ENCODE data around the gene OR8H3. TPM values are rescaled to one million over a fixed set of nuclear protein-coding genes. Genes with fewer than 3 reads are reported as not detected.

The OR8H3 gene
- polyA plus RNA-seq, 3 donors: not detected

DNA sequence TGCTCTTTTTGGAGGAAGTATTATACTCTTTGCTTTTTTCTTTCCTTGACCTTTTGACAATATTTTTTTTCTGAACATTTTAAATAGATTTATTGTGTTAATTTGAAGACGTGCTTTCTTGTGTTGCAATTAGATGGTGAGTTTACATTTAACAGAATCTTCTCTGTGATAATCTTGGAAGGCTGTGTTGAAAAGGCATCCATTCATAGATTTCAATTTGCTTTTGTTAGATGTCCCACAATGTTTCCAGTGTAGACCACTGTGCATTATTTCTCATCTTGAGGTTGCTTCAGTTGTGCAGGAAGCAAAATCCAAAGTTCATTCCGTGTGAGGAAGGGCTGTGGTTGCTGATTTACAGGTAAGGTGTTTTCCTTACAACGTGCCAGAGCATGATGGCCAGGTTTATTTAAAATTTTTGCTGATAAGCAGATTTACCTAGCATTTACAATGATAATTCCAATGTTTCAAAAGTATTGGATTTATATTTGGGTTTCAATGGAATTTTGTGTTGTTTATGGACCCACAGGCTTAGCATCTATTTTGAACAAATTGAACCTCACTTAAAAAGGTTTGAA lies 50.2 kb downstream of the OR8H3 start:
- H3K27me3 ChIP-seq (ENCODE audit: control insufficient read depth in 2 of 2, insufficient read depth in 2 of 2, low read length in 2 of 2): no peaks in the 10 kb centered on the region
- TF ChIP-seq, protein P1, sequence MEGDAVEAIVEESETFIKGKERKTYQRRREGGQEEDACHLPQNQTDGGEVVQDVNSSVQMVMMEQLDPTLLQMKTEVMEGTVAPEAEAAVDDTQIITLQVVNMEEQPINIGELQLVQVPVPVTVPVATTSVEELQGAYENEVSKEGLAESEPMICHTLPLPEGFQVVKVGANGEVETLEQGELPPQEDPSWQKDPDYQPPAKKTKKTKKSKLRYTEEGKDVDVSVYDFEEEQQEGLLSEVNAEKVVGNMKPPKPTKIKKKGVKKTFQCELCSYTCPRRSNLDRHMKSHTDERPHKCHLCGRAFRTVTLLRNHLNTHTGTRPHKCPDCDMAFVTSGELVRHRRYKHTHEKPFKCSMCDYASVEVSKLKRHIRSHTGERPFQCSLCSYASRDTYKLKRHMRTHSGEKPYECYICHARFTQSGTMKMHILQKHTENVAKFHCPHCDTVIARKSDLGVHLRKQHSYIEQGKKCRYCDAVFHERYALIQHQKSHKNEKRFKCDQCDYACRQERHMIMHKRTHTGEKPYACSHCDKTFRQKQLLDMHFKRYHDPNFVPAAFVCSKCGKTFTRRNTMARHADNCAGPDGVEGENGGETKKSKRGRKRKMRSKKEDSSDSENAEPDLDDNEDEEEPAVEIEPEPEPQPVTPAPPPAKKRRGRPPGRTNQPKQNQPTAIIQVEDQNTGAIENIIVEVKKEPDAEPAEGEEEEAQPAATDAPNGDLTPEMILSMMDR (IDR thresholded peaks at IDR 0.05): no peak
- peaks cover 0 to 8% (median 0%) of the 10 kb centered on the region in 7 donors for H3K9me3 Mint-ChIP-seq
- H3K27me3 Mint-ChIP-seq (ENCODE audit: low read depth in 3 of 3): no peaks in the 10 kb centered on the region
- H3K4me2 ChIP-seq (replicated peaks; ENCODE audit: extremely low read depth, low read length, poor library complexity, severe bottlenecking): no peak overlapping the region
- H3K79me2 ChIP-seq (ENCODE audit: insufficient read depth, low read length): no peaks in the 10 kb centered on the region
- intact Hi-C loops (cut with micrococcal nuclease): no loop called here
- H3K4me3 Mint-ChIP-seq: no peak overlapping the region
- whole genome bisulfite sequencing (ENCODE audit: insufficient coverage): no CpG with 5 or more reads among the region's 3 CpGs
- no peak overlapping the region for H3K27ac Mint-ChIP-seq
- H3K4me1 ChIP-seq (ENCODE audit: control insufficient read depth in 1 of 2, insufficient read depth in 2 of 2, low read length in 2 of 2): no peaks in the 10 kb centered on the region
- H2AFZ ChIP-seq (ENCODE audit: insufficient read depth, low read depth, low read length, poor library complexity, severe bottlenecking): no peak overlapping the region
- H3K27ac ChIP-seq (ENCODE audit: low read depth in 1 of 2, low read length in 2 of 2): no peak overlapping the region
- no peaks in the 10 kb centered on the region for H4K20me1 ChIP-seq (ENCODE audit: insufficient read depth, low read length)
- H3K4me3 ChIP-seq (replicated peaks in 1 of 3; ENCODE audit: low read depth in 2 of 3, low read length in 3 of 3): no peak overlapping the region
- no peaks in the 10 kb centered on the region for H3K4me1 Mint-ChIP-seq
- DNase-seq: no peak
- H3K9me3 ChIP-seq (replicated peaks in 1 of 2; ENCODE audit: control insufficient read depth in 1 of 2, insufficient read depth in 1 of 2, low read length in 2 of 2): peaks cover 7 to 16% of the 10 kb centered on the region in 2 donors
- no peak overlapping the region for H3K9ac ChIP-seq (ENCODE audit: insufficient read depth, low read length, poor library complexity, severe bottlenecking)
- H3K36me3 ChIP-seq (replicated peaks in 1 of 2; ENCODE audit: control insufficient read depth in 1 of 2, insufficient read depth in 2 of 2, low read length in 2 of 2): no peaks in the 10 kb centered on the region
- no peaks in the 10 kb centered on the region for H3K36me3 Mint-ChIP-seq

Small RNA genes lying within 50 kb of the gene (small RNA-seq; reads per million reads assigned to genes)
- gene OR8I4P (ENCODE audit: insufficient read length, low read depth): not detected

Other genes with a start within 250 kb of the OR8H3 start
- gene TRIM51, start 239.1 kb upstream of the OR8H3 start, polyA plus RNA-seq: not detected
- not detected for gene OR5W2, start 207.8 kb upstream of the OR8H3 start, polyA plus RNA-seq
- not detected for gene OR5I1, start 186.0 kb upstream of the OR8H3 start, polyA plus RNA-seq
- gene OR10AG1, start 152.4 kb upstream of the OR8H3 start, polyA plus RNA-seq: not detected
- gene OR5F1, start 127.7 kb upstream of the OR8H3 start, polyA plus RNA-seq: not detected
- not detected for gene OR5AS1, start 94.7 kb upstream of the OR8H3 start, polyA plus RNA-seq
- not detected for gene OR8I2, start 29.1 kb upstream of the OR8H3 start, polyA plus RNA-seq
- gene OR8H2, start 18.7 kb upstream of the OR8H3 start, polyA plus RNA-seq: not detected
- not detected for gene OR8J3, start 17.8 kb downstream of the OR8H3 start, polyA plus RNA-seq
- not detected for gene OR8K5, start 37.9 kb downstream of the OR8H3 start, polyA plus RNA-seq
- gene OR5J2, start 54.2 kb downstream of the OR8H3 start, polyA plus RNA-seq: not detected
- gene OR5T2, start 111.9 kb downstream of the OR8H3 start, polyA plus RNA-seq: not detected
- not detected for gene OR5T3, start 129.9 kb downstream of the OR8H3 start, polyA plus RNA-seq
- not detected for gene OR5T1, start 151.8 kb downstream of the OR8H3 start, polyA plus RNA-seq
- gene OR8H1, start 169.9 kb downstream of the OR8H3 start, polyA plus RNA-seq: not detected
- not detected for gene OR8K3, start 192.8 kb downstream of the OR8H3 start, polyA plus RNA-seq
- gene OR8K1, start 223.7 kb downstream of the OR8H3 start, polyA plus RNA-seq: not detected
- gene OR8J1, start 231.9 kb downstream of the OR8H3 start, polyA plus RNA-seq: not detected